HEK293 (cell line): ENCODE data around the gene SLBP.

Experiments
- CTCF ChIP-seq: fragments of 450-650 bp; formaldehyde crosslinking; IDR thresholded peaks from 2 replicates; pipeline ENCODE4 v1.5.1; 2016; ENCODE audit warnings: missing biosample characterization, missing genetic modification characterization
- KLF10 ChIP-seq: fragments of 450-650 bp; IDR thresholded peaks from 2 replicates; pipeline ENCODE4 v1.5.1; 2018; ENCODE audit warnings: missing biosample characterization, mild to moderate bottlenecking, missing genetic modification characterization
- KLF16 ChIP-seq: fragments of 450-650 bp; formaldehyde crosslinking; IDR thresholded peaks from 2 replicates; pipeline ENCODE4 v1.5.1; 2017; ENCODE audit warnings: missing biosample characterization, missing genetic modification characterization
- REST ChIP-seq: fragments of 450-650 bp; formaldehyde crosslinking; IDR thresholded peaks from 2 replicates; pipeline ENCODE4 v1.5.1; 2016; ENCODE audit warnings: missing biosample characterization, missing genetic modification characterization
- TCF7L2 ChIP-seq: IDR thresholded peaks from 2 replicates; pipeline ENCODE4 v1.6.1; 2011; ENCODE audit warnings: low read depth, mild to moderate bottlenecking, inconsistent platforms, low read length, moderate library complexity, borderline replicate concordance

GRCh38 chr4:1721666-1722550 lies 9.8 kb upstream of the SLBP start:
- TF ChIP-seq KLF10 (tag by site-specific recombination), result no peak
- TF ChIP-seq KLF16 (tag by site-specific recombination), result no peak
- no peak for TF ChIP-seq REST (tag by site-specific recombination)
- TF ChIP-seq CTCF (tag by site-specific recombination), result no peak
- TF ChIP-seq TCF7L2, result no peak
